GM18951 (cell line): ENCODE measurements around the gene CRISPLD2.

Experiments used
- POLR2A ChIP-seq: IDR thresholded peaks from 4 replicates; pipeline ENCODE4 v1.6.1; 2011; ENCODE audit warnings: mild to moderate bottlenecking; ENCODE audit not compliant: insufficient read length, insufficient read depth; ENCODE audit errors: extremely low read depth
- in situ Hi-C: fragments of 300-500 bp; cut with MboI; formaldehyde crosslinking; loops from one replicate; pipeline ENCODE4 v1.12.0; 2022; ENCODE audit warnings: low sequenced_read_pairs, mixed read lengths, inconsistent platforms; ENCODE audit not compliant: unreplicated experiment

The CRISPLD2 gene

DNA sequence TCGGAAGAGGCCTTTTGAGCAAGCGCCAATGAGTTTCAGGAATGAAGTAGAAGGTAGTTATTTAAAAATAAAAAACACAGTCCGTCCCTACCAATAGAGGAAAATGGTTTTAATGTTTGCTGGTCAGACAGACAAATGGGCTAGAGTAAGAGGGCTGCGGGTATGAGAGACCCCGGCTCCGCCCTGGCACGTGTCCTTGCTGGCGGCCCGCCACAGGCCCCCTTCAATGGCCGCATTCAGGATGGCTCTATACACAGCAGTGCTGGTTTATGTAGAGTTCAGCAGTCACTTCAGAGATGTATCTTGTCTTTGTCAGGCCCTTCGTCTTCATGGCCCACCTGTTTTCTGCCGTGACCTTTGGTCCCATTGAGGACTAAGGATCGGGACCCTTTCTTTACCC lies 87.3 kb downstream of the CRISPLD2 start:
- TF ChIP-seq POLR2A: no peak
- in situ Hi-C loops: no loop called here

DNA sequence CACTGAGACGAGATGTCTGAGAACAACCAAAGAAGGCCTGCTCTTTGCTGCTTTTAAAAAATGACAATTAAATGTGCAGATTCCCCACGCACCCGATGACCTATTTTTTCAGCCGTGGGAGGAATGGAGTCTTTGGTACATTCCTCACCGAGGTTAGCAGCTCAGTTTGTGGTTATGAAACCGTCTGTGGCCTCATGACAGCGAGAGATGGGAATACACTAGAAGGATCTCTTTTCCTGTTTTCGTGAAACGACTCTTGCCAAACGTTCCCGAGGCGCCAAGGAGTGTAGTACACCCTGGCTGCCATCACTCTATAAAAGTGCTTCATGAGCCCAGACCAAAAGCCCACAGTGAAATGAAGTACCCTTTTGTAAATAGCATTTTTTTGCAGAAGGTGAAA lies 87.8 kb downstream of the CRISPLD2 start:
- TF ChIP-seq POLR2A: no peak
- in situ Hi-C loops: no loop called here

DNA sequence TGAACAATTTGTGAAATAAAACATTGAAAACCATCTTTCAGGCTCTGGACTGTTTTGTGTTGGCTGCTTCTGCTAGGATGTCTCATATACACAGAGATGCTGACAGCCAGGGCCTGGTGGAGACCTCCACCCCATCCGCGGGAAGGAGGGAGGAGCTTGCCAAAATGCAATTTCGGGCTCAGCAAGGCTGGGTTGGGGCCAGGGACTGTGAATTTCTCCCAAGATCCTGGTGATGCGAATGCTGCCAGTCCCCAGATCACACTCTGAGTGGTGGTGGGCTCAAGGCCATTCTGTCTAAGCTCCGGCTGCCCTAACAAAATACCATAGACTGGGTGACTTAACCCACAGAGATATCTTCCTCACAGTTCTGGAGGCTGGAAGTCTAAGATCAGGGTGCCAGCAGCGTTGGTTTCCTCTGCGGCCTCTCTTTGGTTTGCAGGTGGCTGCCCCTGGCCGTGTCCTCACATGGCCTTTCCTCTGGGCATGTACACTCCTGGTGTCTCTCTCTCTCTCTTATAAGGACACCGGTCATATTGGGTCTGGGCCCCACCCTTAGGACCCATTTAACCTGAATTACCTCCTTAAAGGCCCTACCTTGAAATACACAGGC lies 89.8 kb downstream of the CRISPLD2 start:
- TF ChIP-seq POLR2A: no peak

DNA sequence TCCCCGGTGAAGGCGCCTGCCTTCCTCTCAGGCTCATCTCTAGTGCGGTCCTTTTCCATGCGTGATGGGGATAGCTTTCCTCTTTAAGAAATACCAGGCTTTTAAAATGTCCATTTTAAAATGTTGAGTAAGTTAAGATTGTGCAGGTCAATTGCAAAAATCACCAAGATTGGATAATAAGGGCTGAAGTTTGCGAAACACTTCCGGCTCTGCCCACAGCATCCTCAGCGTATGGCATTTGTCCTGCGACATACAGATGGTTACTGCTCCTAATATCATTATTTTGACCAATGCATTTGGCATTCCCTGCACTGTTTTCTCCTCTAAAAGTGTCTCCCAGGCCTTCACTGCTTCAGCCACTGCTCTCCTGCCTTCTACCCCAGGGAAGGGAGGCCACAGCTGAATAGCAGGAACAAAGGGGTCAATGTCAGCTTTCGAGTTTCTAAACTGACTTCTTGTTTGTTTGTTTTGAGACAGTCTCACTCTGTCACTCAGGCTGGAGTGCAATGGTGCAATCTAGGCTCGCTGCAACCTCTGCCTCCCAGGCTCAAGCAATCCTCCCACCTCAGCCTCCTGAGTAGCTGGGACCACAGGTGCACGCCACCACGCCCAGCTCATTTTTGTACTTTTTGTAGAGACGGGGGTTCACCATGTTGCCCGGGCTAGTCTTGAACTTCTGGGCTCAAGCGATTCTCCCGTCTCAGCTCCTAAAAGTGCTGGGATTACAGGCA lies 91.9 kb downstream of the CRISPLD2 start:
- no peak for TF ChIP-seq POLR2A

More for the DNA sequence above, 89.8 kb downstream of the CRISPLD2 start:
- in situ Hi-C loops: no loop called here

DNA sequence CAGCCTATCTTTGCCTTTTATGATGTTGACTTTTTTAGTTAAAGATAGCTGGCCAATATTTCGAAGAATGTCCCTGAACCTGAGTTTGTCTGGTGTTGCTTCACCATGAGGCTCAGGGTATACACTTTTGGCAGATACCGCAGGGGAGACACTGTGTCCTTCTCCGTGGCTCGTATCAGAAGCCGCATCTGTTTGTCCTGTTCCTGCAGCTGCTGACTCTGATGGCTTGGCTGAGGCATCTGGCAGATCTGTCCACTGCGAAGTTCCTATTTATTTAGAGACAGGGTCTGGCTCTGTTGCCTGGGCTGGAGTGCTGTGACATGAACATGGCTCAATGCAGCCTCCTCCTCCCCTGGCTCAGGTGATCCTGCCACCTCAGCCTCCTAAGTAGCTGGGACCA lies 93.5 kb downstream of the CRISPLD2 start:
- TF ChIP-seq POLR2A: no peak
- in situ Hi-C loops: no loop called here

More for the DNA sequence above, 91.9 kb downstream of the CRISPLD2 start:
- in situ Hi-C loops: no loop called here

DNA sequence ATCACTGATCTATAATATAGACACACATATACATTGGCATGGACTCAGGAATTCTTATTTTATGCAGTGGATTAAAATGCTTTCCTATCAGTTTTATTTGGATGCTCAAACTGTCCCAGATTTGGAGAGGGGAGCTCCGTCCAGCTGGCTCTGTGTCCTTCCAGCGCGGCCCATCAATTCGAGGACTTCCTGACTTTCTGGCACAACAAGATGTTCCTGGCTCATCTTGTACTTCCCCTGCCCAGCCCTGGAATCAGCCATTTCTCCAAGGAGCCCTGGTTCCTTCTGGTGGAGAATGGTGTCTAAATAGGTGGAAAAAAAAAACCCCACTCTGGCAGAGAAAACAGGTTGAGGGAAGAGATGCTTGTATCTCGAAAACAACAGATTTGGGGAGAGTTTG lies 94.5 kb downstream of the CRISPLD2 start:
- in situ Hi-C loops: no loop called here
- no peak for TF ChIP-seq POLR2A

DNA sequence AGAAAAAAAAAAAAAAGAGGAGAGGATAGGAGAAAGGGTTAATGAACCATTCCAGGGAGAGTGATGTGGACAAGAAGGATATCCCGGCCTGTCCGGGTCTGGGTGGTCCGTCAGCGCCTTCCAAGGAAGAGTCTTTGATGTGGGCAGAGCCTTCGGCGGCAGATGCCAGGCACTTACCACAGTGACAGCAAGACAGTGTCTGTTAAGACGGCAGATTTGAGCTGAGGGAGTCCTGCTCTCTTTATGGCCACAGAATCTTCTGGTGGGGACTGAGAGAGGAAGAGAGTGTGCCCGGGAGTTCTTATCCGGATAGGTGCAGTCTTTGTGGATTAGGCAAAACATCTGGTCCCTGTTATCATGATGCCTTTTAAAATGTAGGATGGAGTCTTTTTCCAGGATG lies 96.4 kb downstream of the CRISPLD2 start:
- in situ Hi-C loops: no loop called here
- no peak for TF ChIP-seq POLR2A

DNA sequence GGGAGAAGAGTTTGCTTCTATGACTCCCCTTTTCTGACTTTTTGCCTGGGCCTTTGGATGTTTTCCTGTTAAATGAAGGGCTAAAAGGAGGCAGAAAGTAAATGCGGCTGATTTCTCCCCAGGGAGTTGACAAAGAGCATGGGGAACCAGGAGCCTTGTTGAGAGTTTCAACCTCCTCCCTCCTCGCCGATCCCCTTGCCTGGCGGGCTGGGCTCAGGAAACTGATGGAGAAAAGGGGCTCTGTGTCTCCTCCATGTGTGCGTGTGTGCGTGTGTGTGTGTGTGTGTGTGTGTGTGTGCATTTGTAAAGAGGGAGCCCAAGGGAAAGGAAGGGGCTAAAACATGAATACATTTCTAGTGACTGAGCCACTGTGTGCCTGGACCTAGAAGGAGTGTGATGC lies 97.1 kb downstream of the CRISPLD2 start:
- in situ Hi-C loops: no loop called here
- TF ChIP-seq POLR2A: no peak

DNA sequence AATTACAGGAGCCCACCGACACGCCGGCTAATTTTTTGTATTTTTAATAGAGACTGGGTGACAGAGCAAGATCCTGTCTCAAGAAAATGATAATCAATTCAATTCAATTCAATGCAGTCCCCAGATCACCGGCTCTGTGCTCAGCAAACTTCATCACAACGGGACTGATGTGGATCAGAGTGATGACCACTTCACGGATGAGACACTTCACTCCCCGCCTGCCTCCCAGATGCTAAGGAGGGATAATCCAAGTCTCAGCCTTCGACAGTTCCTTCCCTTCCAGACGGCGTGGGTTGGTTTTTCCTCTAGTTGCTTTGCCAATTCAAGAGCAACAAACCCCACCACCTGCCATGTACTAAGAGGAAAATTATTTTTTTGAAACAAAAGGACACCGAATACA lies 97.7 kb downstream of the CRISPLD2 start:
- no peak for TF ChIP-seq POLR2A
- in situ Hi-C loops: no loop called here

DNA sequence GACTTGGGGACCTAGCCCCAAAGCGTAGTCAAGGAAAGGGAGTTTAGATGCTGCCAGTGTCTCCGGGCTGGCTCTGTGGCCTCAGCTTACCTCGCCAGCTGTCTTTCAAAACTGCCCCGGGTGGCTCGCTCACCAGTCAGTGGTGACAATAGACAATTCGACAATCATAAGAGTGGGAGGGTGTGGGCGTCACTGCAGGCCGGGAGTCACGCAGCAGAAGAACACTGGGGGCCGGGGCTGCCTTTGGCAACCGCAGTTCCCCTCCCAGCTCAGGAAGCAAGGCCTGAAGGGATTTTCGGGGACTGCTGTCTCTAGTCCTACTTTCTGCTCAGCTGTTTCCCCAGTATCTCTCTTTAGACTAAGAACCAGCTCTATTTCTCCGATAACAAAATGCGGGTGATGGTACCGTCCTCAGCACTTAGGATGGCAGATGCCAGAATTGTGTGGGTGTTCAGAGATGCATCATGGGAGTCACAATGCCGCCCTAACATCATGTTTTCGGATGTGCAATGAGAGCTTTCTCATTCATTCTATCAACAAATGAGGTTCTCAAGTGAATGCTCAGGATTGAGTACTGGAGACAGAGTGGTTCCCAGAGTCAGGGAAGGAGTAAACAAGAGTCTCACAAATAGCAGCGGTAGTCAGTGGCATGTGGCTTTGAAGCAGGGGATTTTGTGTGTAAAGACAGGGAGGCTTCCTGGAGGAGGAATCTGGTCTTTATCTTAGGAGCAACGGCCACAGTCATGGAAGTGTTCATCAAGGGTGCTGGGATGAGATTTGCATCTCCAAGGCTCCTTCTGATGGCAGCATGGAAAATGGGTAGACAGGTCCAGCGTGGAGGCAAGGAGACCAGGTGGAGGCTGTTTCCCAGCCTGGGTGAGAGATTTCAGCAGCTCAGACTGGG lies 98.5 kb downstream of the CRISPLD2 start:
- TF ChIP-seq POLR2A: no peak
- in situ Hi-C loops: no loop called here

DNA sequence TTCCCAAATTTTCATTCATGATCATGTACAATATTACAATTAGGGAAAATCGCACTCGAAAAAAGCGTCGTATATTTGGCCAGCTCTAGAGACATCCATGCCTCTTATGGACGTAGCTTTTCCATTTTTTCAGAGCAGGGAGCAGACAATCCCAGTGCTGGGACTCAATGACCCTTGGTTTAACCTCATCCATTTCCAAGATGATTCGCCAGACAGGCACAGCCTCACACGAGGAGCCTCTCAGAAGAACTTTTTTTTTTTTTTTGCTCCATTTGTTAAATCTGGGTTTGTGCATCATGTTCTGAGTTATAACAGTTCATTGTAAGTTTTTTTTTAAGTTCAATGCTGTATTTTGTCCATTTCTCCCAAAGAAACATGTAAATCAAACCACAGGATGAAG lies 99.5 kb downstream of the CRISPLD2 start:
- in situ Hi-C loops: no loop called here
- TF ChIP-seq POLR2A: no peak

DNA sequence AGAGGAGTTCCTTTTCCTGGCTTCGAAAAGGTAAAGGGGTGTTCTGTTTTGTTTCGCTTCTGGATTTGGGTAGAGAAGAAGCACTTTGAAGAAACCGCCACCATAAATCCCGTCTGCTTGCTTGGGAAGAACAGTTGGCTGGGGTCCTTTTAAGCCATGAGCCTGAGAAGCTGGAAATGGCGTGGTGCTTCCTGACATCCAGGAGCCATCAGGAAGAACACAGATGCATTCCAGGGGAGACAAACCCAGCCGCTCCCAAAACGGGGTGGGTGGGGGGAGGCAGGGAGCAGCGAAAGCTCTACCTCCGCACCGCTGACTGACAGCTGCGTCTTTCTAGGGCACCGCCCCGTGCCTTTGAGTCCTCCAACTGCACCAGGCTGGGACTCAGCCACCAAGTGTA lies 99.9 kb downstream of the CRISPLD2 start:
- in situ Hi-C loops: no loop called here
- no peak for TF ChIP-seq POLR2A

DNA sequence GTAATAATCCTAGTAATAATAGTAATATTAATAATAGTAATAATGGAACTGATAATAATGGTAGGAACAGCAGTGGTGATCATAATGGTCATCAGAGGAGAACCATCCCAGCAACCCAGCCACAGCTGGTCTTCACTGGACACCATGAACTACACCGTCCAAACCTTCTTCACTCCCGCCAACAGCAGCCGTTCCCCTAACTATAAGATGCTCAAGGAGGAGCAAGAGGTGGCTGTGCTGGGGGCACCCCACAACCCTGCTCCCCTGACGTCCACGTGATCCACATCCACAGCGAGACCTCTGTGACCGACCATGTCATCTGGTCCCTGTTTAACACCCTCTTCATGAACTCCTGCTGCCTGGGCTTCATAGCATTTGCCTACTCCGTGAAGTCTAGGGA lies 100.5 kb downstream of the CRISPLD2 start:
- in situ Hi-C loops: no loop called here
- TF ChIP-seq POLR2A: no peak

DNA sequence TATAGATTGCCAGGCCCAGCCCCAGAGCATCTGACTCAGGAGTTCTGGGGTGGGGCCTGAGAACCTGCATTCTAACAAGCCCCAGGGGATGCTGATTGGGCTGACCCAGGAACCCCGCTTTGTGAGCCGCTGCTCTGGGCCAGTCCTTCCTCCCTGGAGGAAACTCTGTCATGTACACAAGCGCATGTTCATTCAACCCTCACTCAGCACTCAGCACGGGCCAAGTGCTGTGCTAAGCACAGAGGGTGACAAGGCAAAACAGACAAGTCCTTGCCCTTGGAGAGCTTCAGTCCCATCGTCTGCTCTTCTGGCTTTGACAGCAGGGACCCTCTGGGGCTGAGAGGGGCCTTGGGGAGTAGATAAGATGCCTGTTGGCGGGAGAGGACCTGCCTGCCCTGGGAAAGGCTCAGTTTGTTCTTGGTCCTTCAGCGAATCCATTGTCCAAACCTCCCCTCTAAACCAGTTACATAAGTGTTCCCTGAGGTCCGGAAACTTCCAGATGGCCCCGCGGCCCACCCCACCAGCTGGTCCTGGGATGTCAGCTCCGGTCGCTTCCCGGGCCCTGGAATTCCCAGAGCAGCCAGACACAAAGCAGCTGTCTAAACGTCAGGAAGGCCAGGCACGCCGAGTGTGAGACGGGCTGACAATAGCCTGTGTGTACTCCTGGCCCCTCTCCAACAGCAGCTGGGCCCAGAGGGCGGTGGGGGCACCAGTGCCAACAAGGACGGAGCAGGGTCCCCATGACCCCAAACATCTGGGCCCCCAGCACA lies 102.8 kb downstream of the CRISPLD2 start:
- no peak for TF ChIP-seq POLR2A
- in situ Hi-C loops: no loop called here
